HG03103 (cell line): Measurements from ENCODE around the gene PRKCE.

Experiments used
- ATAC-seq: cut with Tn5 transposase; IDR thresholded peaks from one replicate; pipeline ENCODE4 v1.9.1; 2021; ENCODE audit warnings: low read depth; ENCODE audit not compliant: unreplicated experiment

The PRKCE gene

GRCh38 chr2:46226620-46227019 is 575.1 kb downstream of the PRKCE start:
- no peak for ATAC-seq

GRCh38 chr2:46227022-46227421 is 575.5 kb downstream of the PRKCE start:
- ATAC-seq: no peak

- no peak for ATAC-seq
These were observed 576.3 kb downstream of the PRKCE start for GRCh38 chr2:46227674-46228289.

- ATAC-seq: peak; percentile 60
These were observed 577.9 kb downstream of the PRKCE start for GRCh38 chr2:46229134-46230063.

- peak; percentile 36 for ATAC-seq
These were observed 578.7 kb downstream of the PRKCE start for GRCh38 chr2:46230115-46230571.

- ATAC-seq: no peak
These were observed 579.4 kb downstream of the PRKCE start for GRCh38 chr2:46230677-46231425.

- ATAC-seq: no peak
These were observed 580.2 kb downstream of the PRKCE start for GRCh38 chr2:46231721-46232120.

GRCh38 chr2:46232860-46233259 is 581.4 kb downstream of the PRKCE start:
- no peak for ATAC-seq

GRCh38 chr2:46236006-46236875 is 584.8 kb downstream of the PRKCE start:
- no peak for ATAC-seq

GRCh38 chr2:46236876-46237859 is 585.7 kb downstream of the PRKCE start:
- no peak for ATAC-seq
